ENCODE results near the gene AATF.

AATF gene, protein sequence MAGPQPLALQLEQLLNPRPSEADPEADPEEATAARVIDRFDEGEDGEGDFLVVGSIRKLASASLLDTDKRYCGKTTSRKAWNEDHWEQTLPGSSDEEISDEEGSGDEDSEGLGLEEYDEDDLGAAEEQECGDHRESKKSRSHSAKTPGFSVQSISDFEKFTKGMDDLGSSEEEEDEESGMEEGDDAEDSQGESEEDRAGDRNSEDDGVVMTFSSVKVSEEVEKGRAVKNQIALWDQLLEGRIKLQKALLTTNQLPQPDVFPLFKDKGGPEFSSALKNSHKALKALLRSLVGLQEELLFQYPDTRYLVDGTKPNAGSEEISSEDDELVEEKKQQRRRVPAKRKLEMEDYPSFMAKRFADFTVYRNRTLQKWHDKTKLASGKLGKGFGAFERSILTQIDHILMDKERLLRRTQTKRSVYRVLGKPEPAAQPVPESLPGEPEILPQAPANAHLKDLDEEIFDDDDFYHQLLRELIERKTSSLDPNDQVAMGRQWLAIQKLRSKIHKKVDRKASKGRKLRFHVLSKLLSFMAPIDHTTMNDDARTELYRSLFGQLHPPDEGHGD

DNA sequence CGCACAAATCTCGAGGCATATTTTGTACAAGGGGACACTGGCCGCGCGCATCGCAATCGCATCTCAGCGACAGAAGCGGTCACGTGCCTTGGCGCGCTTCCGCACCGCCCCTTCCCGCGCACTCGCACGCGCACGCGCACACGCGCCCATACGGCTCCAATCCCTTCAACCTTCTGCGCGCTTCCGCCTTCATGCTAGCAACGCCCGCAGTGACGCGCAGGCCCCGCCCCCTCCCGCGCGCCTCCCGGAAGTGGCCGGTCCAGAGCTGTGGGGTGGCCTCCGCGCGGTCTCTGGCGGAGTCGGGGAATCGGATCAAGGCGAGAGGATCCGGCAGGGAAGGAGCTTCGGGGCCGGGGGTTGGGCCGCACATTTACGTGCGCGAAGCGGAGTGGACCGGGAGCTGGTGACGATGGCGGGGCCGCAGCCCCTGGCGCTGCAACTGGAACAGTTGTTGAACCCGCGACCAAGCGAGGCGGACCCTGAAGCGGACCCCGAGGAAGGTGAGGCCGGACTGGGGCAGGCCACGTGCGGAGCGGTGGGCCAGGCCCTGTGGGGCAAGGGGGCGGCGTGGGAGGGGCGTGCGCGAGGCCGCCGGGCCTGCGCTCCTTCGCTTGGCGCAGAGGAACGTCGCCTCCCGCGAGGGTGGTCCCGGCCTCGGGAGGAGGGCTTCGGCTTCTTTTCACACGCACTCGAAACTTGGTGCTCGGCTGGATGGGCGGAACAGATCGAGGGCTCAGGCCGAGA, at the start of gene AATF:
TSS of gene AATF (plus strand) at position 238 of the 744 bp plus-strand sequence. CDS start at position 410, 172 bp downstream.
- DNase-seq: peak; percentile 99

DNA sequence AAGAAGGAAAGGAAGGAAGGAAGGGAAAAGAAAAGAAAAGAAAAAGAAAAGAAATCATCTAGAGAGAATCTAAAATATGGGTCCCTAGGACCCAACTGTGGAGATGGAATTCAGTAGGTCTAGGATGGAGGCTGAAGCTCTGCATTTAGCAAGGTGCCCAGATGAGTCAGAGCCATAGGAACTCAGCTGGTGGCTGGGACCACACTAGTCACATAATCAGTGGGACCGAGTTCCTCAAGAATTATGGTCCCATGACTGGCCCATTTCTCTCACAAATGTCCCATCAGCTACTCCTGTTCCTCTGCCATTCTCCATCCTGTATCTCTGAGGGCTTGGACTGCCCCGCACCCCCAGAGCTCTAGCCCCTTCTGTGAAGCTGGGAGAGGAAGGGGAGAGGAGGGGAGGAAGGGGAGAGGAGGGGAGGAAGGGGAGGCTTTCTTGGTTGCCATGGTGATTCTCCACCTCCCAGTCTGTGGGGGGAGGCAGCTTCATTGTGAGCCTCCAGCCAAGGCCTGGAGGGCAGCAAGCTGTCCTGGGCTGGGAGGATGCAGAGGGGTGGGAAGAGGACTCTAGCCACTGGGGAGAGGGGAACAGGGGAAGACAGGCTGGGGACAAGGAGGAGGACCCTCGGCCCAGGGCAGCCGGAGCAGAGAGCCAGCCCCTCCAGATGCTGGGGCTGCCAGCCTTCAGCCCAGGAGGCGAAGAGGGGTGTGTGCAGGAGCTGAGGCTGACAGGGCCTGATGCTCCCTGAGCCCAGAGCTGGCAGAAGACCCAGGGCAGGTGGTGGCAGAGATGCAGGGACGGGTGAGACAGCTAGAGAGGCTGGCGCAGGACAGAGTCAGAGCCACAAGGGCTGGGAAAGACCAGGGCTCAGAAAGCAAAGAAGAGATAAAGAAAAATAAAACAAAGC, 49.2 kb upstream of the AATF start:
- DNase-seq: no peak

DNA sequence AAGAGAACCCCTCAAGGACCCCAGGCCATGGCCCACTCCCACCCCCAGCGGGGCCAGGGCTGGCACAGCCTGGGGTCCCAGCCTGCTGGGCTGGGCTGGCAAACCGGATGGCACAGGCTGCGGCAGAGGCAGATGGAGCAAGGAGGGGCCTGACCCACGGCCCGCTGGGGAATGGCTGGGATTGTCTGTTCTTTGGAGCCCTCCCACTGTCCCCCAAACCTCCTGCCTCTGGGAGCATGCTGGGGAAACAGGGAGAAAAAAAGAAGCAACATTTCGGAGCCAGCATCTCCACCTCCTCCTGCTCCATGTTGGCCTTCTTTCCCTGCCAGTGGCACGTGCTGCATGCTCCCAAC, 48.6 kb upstream of the AATF start:
- no peak for DNase-seq

DNA sequence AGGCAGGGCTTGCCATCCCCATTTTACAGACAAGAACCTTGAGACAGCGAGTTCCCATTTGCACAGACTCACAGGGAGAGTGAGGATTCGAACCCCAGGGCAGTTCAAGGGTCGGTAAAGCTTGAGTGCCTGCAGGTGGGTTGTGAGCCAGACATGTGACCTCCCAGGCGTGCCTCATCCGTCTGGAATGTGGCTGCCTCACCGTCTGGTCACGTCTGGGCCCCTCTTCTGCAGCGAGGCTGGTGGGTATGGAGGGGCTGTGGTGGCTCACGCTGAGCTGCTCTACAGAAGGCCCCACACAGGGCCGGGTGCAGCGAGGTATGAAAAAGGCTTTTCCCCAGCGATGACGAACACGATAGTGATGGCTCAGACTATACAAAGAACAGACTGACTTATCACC, 47.2 kb upstream of the AATF start:
- DNase-seq: no peak

DNA sequence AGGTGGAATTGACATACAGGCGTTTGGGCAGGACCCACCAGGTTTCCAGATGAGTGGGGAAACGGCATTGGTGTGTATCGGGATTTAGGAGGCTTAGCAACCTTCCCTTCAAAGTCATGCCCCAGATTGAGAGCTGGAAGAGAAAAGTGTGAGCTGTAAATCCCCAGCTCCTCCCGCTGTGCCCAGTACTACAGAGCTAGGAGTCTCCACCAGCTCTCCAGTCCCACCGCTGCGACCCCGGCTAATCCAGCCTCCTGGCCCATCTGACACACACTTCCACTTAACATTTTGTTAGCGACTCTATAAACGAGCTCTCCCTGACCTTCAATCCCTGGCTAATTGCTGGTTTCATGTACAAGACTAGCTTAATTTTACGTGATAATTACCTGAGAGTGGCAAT, 41.3 kb upstream of the AATF start:
- no peak for DNase-seq

DNA sequence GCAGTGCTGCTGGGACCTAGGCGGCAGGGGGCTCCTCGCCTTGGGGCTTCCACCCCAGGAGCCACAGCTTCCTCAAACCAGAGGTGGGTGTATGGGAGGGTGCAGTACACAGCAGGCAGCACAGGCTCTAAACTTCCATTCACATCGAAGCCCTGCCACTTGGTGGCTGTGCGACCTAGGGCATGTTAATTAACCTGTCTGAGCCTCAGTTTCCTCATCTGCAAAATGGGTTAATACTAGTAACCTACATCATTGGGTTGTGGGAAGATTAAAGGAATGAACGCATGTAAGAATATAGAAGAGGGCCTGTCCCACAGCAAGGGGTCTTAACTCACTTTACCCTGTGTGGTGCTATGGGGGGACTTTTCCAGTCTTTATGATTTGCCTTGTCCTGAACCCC, 38.2 kb upstream of the AATF start:
- DNase-seq: no peak

DNA sequence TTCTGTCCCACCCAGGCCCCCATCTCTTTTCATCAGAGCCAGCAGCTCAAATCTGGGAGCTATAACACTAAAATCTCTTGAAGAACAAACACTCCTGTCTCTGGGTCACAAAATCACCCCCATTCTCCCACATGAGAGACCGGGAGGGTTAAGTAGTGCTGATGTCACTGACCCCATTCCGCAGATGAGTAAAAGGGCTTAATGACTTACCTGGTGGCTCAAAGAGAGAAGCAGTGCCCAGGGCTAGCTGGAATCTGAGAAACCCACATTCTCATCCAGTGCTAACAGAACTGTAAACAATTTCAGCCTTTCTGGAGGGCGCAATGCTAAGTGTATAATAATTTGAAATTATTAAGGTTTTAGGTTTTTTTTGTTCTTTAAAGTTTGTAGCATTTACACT, 37.8 kb upstream of the AATF start:
- DNase-seq: no peak

DNA sequence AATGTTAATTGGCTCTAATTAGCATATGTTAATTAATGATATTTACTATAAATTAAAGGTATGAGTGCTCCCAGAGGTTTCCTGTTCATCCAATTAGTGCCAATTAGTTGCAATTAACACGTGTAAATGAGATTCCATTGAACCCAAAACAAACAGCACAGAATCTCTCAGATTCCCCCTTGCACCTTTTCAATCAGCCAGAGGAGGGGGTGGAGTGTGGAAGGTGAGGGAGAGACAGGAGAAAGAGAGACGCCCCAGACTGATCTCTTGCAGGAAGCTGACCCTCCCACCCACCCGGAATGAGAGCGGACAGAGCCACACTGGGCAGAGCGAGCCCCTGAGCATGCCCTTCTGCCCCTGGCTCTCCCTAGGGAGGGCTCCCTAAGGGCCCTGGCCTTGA, 35.6 kb upstream of the AATF start:
- DNase-seq: no peak

DNA sequence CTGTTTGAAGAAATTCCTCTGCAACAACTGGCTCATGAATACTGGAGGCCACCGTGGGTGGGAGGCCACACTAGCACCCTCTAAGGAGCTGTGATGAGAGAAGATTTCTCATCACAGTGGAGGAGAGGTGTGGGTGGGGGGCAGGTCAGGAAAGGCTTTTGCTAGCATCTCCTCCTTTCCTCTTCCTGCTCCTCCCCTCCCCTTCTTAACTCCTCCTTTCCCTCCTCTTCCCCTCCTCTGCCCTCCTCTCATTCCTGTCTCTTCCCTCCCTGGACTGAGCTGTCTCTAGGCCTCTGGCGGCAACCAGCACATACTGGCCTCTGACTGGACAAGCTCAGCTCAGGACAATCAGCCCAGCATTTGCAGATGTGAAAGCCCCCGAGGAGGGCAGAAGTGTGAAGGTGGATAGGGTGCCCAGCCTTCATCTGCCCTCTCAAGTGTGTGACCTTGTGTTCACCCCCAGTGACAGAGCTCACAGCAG, 30.5 kb upstream of the AATF start:
- DNase-seq: no peak

DNA sequence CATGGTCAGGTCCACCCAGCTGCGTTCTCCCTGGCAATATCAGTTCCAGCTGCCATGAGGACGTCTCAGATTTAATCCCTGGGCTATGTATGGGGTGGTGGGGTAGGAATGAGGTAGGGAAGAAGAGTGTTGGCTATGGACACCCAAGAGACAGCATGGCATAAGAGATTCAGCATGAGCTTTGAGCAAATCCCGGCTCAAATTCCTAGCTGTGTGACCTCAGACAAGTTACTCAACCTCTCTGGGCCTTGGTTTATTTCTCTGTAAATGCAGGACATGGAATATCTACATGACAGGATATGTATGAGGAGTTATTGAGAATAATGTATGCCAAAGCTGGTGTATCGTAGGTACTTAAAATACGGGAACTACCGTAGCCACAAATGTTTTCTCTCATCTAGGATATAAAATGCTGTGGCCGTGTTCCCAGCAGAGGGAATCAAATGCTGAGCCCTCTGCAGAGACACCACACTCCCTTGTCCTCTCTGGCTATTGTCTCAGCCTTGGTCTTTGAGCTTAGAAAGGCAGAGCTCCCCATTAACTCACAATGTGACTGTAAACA, 29.3 kb upstream of the AATF start:
- no peak for DNase-seq

DNA sequence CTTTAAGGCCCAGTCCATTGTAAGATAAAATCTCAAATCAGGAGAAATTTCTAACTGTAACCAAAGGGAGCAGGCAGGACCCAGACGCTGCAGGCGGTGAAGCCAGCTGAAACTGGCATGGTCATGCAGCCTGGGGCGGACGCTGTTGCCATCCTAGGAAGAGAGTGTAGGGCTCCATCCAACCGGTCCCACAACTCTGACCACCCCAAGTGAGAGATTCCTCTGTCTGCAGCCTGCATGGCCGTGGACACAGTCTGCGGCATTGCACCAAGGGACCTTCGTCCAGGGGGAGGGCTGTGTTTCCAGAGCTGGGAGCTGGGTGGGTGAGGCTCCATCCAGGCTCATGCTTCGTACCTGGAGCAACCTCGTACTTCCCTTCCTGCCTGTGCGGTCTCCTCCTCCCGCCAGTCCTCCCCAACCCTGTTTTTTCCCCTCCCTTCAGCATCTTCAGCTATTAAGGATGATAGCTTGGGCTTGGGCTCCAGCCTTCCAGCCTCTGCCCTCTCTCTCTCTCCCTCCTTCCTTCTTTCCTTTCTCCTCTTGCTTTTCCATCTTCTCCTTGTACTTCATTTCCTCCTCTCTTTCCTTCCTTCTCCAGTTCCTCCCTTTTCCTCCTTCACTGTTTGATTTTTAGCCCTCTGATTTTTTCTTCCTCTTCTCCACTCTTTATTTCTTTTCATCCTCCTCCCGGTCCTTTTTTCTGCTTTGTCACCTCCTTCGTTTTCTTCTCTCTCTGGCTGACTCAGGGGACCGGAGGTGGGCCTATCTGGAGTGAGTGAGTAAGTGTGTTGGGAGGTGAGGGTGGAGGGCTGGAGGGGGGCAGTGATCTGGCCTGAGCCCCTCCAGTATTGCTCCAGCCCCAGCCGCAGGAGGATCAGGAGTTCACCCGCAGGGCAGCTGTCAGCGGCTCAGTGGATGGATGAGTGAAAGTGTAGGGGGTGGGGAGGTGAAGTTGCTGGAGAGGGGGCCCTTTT, 28.4 kb upstream of the AATF start:
- DNase-seq: no peak

DNA sequence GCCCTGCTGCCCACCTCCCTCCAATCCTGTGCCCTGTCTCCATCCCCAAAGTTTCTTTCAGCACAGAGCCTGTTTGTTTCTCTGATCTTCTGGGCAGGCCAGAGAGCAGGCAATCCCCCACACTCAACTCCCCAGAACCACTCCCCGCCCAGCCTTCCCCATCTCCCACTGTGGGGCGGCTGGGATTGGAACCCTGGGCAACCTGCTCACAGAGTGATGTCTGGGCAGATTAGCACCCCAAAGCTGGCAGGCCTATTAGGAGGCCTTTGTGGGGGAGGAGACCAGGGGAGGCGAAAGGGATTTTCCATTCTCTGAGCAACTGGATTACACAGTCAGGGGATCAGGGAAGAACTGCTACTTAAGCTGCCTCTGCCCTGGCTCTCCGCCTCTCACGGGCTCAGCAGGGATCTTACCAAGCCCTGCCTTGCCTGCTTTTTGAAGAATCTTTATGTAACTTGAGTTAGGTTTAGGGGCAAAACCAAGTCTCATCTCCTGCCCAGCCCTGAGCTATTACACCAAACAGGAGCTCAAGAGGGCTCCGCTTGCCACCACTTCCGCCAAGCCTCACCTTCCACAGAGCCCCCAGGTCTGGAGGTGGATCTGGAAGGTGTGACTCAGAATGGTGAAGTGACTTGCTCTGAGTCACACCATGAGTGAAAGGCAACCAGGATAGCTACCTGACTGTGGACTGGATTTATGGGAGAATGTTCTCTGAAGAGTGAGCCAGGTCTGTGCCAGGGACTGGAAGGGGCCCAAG, 27.5 kb upstream of the AATF start:
- DNase-seq: peak; percentile 33

DNA sequence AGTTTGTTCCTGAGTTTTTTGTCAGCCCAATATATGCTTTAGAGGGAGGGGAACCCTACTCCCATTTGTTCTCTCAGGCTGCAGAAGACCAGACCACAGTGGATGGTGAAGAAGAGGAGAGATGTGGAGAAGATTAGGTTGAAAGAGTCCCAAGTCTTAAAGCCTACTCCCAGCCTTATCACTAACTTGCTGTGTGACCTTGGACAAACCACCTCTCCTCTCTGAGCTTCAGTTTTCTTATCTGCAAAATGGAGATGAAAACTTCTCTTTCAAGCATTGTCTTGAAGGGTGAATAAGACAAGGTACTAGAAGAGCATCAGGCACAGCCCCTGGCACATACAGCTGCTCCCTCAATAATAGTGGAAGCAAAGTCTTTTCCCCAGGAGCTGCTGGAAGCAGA, 26.6 kb upstream of the AATF start:
- no peak for DNase-seq

DNA sequence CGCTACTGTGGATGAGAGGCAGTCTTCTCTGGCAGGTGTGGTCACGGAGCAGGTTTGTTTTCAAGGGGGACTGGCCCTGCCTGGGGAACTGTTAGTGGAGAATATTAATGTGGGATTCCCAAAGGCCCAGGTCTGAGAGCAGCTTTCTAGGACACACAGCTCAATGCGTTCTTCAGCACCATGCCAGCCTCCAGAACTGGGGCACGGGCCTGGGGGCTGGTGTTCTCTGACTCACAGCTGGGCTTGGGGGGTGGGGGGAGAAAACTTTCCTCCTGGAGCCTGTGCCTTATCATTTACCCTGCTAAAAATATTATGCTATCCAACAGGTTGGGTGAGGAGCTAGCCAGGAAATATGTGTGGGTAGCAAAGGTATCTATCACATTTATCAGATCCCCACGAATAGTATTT, 24.9 kb upstream of the AATF start:
- no peak for DNase-seq

DNA sequence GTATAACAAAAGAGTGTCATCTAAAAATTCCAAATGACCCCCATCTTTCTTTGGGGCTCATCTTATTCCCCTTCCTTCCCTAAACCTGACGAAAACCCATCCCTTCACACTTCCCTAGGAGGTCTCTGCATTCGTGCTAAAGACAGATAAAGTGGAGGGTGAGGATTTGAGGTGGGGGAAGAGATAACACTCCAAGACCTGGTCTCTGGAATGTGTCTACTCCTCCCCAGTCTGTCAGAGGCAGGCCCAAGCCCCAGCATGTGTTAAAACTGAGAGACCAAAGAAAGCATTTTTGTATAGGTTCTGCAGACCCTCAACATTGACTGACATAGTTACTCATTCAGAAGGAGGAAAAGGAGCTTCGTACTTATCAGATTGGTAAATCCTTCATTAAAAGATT, 22.5 kb upstream of the AATF start:
- DNase-seq: no peak

DNA sequence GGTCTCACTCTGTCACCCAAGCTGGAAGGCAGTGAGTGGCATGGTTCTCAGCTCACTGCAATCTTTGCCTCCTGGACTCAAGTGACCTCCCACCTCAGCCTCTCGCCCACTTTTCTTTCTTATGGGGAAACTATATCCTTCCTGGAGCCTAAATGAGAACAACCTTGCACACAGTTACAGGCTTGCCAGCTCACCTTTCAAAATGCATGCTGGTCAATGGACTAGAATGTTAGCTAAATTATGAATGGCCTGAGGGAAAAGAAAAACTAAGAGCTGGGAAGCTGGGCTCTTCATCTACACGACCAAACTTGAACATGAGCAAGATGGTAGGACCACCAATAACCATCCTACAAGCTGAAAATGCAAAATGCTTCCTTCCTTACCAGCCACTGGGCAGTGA, 22.1 kb upstream of the AATF start:
- no peak for DNase-seq

DNA sequence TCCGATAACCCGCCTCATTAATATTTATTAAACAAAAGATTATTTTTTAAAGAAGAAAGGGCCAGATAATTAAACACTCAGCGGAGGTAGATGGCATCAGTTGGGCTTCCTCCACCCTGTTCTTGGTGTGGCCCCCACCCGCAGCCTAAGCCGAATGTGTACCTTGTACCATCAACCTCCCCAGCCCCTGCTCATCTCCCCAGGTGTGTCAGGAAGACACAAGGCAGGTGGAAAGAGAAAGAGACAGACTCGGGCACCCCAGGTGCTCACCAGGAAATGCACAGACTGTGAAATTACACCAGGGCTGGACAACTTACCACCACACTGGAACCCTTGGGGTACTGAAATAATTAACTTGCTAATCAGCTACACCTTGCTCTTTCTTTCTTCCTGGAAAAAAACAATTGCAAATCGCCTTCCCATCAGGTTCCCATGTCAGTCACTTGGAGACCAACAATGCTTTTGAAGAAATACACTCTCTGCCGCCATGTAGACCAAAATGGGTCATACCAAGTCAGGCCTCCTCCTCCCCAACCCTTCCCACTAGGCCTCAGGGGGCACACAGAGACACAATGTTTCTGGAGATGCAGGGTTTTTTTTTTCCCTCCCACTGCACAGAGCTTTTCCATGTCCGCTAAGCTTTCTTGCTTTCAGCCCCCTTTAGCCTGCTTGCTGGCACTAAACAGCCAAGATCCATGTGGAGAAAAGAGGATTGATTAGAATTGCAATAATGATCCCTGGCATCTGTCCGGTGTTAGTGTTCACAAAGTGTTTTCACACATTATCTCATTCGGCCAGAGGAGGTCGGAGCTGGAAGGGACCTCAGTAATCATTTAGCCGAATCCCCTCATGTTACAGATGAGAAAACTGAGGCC, 20.0 kb upstream of the AATF start:
- no peak for DNase-seq

DNA sequence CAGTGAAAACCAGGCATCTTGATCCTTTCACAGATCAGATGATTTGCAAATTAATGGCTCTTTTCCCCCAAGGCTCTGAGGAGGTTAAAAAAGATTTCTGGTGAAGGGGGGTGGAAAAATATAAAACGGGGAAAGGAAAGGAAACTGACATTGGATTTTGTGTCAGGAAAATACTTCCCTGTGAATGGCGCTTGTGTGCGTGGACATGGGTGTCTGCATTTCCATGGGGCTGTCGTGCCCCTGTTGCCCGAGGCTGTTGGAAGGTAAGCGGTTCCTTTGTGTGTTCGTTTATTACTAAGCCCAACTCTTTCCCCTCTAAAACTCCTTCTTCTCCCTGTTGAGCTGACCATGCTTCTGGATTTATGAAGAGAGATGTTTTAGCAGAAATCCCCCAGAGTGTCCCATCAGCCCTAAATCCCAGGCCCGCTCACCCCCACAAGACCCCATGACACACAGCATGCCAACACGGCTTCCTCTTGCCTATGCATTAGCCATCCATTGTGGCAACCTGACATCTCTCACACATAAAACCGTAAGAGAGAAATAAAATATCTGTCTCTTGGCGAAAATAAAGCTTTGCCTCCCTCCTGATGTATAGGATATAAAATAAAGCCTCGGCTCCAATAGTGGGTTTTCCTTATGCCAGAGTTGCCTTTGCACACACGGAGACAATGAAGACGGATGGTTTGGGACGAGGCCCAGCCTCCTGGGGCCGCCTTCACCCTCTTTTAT, 18.7 kb upstream of the AATF start:
- no peak for DNase-seq

DNA sequence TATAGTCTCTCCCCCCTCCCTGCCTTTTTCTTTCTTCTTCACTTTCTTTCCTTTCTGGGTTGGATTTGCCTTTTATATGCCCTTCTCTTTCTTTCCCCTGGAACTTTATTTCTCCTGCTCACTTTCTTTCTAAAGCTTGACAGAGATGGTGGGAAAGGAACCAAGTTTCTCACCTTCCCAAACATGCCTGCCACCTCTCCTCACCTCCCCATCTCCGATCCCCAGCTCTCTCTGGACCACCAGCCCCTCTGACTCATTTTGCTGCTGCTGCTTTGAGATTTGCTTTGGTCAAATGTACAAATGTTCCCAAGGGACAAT, 18.2 kb upstream of the AATF start:
- DNase-seq: no peak
